ENCODE data around the gene AP1G1.

- TF ChIP-seq POLR2A (IDR thresholded peaks at IDR 0.05; ENCODE audit: low read length): no peak
- TF ChIP-seq GATA1 (IDR thresholded peaks at IDR 0.05; ENCODE audit: low read depth, low read length): no peak
Observed at GRCh38 chr16:71709229-71709781, 99.3 kb downstream of the AP1G1 start.

All from erythroblast (primary cell).